Measurements from ENCODE around the gene MPPED2.
A peak's percentile ranks its signal among the peaks of the same experiment; 100 is the strongest.

Gene MPPED2

DNA sequence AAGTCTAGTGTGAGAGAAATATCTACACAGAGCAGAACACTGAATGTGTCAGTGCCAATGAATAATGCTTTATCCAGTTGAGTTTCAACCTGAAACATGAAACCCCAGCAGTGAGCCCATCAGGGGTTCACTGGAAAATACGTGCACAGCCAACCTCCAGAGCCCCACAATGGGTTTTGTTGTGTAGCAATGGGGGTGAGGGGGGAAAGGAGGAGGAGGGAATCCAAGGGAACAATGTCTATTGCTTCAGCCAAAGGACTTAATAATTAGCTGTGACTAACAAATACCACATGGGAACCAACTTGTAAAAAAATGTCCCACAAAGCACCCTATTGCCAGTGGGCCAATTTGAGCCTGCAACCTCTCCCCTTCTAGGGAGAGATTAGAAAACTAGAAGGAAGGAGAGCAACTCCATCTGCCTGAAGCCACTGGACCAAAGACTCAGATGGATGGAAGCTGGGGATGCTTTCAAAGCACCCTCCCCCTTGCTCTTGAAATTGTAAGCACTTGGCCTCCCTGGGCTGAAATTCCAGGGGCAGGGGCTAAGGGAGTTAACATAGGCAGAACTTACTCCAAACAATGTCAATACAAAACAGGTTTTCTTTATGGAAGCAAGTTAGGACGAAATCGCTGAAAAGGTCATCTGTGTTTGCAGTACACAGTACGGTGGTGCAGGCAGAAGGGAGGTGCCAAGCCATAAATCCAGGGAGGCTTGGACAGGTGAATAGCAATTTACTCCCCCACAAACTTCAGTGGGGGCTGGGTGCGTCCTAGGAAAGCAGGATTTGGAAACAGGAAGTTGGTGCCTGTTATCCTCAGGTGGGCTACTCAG lies 163.5 kb downstream of the MPPED2 start:
- DNase-seq (ENCODE audit: low spot score) = no peak

DNA sequence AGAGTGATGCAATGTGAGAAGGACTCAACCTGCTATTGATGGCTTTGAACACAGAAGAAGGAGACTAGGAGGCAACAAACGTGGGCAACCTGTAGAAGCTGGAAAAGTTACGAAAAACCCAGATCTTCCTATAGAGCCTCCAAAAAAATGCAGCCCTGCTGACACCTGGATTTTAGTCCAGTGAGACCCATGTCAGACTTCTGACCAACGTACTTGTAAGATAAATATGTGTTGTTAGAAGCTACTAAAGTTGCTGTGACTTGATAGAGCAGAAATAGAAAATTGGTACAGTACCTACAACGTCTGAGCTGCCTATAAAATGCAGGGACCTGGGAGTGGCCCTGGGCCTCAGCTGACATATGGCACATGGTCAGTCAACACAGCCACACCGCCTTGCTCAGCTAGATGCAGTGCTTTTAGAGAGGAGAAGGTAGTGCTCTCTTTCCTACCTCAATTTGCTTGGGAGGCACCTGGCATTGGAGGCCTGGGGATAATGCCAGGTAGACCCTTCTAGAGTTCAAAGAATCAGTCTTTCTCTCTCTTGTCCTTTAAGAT lies 165.8 kb downstream of the MPPED2 start:
- DNase-seq (ENCODE audit: low spot score) = no peak

DNA sequence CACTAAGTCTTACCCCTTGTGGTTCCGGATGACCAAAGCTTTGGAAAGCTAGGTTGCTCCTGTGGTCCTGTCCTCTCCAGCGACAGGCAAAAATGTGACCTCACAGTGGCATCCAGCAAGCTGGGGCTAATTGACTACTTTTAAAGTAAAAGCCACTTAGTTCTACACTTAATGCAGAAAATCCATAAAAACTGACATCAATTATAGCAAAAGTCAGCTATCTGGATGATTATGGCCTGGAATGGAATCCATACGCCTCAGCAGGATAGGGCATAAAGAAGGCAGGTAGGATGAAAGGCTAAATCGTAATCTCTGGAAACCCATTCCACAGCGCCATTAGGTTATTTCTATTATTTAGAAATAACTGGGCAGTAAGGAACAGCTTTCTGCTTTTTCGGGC lies 171.3 kb downstream of the MPPED2 start:
- no peak for DNase-seq (ENCODE audit: low spot score)

DNA sequence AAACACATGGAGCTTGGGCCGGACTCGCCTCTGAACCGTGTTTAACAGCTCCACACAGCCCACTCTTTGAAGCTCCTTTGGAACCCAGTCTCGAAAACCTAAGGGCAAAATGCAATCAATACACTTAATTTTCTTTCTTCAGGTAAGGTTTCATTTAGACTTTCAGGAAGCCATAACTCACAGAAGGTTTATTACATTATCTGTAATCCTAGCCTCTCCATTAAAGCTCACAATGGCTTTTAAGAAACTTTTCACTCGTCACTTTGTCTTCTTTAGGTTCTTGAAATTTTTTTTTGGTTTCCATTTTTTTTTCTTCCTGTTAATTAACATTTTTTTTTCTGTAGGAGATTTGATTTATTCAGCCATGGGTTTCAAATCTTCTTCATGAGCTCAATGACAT lies 171.9 kb downstream of the MPPED2 start:
- no peak for DNase-seq (ENCODE audit: low spot score)

DNA sequence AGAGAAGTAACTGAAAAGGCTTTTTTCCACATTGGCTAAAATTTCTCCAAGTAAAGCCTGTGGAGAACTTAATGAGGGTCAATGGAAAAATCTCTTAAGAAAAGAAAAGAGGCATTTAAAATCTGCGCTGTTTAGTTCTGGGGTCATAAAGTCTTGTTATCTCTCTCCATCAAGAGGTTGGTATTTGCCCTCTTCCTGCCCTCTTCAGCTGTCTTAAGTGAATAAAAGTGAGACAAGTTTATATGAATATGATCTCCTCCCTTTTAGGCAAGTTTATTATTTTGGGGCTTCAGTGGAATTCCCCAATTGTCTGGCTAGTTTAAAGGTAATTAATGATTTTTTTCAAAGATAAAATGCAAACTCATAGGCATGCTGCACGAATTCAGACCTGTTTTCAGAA lies 173.6 kb downstream of the MPPED2 start:
- DNase-seq (ENCODE audit: low spot score) = no peak

DNA sequence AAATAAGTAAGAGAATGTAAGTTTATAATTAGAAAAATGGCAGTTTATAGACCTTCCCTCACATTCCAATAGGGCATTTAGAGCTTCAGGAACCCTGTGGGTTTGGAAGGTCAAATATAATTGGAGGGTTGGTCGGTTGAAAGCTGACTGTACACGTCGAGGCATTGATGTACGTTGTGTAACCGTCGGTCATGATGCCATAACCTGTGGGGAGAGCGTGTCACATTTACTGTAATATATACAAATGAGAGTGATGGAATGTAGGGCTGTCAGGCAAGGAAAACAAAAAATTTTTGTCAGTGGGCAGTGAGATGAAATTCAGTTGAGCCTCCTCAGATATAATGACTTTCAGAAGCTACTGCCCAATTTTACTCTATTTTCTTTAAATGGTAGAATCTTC lies 174.8 kb downstream of the MPPED2 start:
- DNase-seq (ENCODE audit: low spot score) = no peak

DNA sequence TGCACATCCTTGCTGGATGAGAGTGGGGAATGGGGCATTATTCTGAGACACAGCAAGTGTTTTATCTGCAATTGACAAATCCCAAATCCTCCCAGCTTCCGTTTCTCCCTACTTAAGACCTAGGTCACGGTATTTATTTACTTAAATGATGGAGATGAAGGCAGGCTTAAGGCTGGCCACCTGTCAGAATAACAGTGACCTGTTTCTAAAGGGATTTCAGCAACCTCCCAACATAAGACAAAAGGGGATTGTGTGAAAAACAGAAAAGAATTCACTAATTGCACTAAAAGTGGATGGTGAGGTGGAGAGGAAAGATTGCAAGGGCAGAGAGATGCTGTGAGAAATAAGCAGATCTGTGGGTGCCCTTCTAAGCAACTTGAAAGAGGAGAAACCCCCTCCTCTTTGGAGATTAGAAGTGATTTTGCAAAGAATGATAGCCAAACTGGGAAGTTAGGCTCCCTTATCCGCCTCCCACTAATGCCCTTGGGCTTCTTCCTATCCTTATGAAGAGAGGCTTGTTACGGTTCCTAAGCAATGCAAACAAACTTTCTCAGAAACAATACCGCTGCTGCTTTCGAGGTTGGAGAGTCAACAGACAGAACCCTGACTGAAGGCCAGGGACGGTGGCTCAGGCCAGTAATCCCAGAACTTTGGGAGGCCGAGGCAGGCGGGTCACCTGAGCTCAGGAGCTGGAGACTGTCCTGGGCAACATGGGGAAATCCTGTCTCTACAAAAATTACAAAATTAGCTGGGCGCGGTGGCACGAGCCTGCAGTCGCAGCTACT lies 179.0 kb downstream of the MPPED2 start:
- no peak for DNase-seq (ENCODE audit: low spot score)

DNA sequence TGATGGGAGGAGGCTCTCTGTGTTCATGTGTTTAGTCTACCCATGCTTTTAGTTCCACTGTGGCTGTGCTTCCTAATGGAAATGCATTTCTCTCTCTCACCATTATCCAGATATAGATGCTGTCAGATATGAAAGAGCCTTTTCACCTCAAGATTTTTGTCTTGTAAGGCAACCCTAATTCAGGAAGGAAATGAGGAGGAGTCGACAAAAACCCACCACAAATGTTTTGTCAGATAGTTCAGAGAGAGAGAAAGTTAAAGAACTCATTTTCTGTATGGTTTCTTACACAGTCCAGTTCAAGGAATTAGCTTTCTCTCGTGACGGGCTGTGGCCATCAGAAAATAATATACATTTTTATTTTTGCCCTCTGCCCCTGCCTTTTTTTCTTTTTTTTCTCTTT lies 180.8 kb downstream of the MPPED2 start:
- no peak for DNase-seq (ENCODE audit: low spot score)

DNA sequence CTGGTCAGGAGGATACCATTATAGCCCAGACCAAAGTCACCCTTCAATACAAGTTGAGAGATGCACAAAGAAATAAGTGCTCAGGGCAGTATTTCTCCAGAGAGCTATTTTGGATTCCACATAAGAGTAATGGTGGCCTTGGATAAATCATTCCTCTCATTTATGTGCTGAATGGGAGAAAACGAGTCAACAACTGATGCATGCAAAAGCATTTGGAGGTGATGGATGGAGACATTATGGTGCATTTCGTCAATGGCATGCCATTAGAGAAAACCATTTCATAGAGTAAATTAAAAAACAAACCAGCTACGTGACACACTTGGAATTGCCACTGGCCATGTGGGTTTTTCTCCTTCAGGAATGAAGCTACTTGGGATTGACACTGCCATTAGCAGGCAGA lies 182.0 kb downstream of the MPPED2 start:
- no peak for DNase-seq (ENCODE audit: low spot score)

DNA sequence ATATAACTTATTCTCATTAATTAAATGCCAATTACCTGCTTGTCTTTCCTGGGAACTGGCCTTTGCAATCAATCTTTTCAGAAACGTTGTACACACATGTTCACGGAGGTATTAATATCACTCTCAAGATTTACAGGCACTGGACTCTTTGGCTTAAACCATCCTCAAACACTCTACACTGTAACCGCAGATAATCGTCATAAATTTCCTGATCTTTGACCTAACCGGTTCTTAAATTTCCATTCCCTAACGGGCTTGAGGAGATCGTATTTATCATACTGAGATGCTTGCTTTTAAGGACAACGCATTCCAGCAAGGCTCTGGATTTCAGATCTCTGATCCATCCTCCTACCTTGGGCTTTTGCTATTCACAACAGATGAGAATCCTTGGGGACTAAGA lies 190.4 kb downstream of the MPPED2 start:
- DNase-seq (ENCODE audit: low spot score) = no peak

DNA sequence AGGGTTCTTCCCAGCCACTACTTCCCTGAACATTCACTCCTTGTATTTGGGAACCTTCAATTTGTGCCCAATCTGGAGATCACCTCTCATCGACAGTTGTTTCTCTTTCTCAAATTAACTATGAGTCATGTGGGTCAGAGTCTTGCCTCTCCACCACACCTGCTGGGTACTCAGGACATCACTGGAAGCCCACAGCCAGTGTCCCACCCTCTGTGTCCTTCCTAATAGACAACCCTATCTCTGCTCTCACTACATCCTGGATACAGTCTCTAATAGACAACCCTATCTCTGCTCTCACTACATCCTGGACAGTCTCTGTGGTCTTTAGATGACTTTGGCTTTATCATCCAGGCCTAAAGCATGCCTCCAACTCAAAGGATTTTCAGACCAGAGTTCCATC lies 193.1 kb downstream of the MPPED2 start:
- no peak for DNase-seq (ENCODE audit: low spot score)

DNA sequence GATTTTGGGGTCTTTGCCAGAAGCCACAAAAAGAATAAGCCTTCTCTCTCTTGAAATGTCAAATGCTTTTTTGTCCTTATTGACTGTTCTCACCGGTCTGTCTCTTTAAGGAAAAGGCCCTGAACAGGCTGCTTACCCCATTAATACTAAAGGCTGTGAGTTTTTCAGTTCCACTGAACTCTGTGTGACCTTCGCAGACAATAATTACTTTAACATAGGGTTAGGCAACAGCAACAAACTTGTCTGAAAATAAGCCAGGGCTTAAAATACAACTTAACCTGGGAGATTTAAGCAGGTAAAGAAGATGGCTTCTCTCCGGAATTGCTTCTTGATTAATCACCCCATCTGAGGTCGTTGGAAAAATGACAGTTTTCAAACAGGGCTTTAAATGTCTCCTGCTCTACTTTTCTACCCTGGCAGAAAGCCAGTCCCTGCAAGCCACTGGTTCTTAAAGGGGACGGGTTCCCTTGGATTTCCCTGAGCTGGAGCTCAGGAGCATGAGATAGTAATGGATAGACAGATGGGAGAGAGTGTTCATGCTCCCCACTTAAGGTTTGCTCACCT lies 193.8 kb downstream of the MPPED2 start:
- DNase-seq (ENCODE audit: low spot score) = peak; percentile 14

DNA sequence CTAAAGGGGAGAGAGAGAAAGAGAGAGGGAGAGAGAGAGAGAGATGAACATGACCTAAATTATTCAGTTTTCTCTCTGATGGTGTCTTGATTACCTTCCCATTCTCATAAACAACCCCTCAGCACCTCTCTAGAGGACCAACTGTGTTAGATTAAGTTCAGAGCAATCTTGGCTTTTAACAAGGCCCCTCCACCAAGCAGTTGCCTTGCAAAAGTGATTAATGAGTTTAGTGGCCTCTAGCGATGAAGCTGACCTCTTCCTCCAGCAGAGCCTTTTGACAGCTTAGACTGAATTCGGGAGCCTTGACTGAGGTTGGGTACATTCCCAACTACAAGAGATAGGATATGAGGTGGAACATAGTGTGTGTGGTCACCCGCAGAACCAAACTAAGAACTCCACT lies 197.2 kb downstream of the MPPED2 start:
- no peak for DNase-seq (ENCODE audit: low spot score)

DNA sequence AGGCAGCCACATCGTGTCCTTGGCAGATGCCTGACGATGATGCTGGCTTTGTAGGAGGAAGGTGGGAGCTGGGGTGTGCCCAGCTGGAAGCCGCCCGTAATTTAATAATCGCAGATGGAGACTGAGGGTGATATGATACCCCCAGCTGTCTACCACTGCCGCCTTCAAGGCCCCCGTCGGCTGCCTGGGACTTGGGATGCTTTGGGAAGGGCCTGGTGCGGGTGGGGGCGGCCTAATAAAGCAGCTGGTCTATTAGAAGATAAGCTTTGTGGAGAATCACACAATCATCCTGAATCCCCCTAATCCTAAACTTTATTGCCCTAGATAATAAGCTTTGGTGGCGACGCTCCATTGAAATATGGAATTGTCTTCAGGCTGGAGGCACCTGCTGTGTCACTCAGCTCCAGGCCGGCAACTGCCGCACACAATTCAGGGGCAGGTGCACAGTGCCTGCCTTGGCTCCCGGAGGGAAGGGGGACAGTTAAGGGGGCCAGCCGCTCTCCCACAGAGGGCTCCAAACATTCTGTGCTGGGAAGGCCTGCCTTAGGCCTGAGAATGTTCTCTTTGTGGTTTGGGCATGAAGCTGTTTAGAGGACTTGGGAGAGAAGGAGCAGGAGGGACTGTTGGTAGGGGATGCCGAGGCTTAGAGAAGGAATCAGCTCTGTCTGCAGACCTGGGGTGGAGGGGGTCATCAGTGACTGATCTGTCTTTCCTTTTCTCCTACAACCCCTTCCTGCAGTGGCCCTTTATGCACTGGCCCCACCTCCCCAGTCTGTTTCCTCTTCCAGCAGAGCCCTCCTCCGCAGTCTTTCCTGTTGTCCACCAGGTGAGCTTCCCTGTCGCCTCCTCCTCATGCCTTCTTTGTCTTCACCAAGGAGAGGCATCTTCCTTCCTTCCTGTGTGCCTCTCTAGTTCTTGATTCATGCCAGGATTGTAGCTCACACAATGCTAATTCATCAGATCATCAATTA lies 198.0 kb downstream of the MPPED2 start:
- DNase-seq (ENCODE audit: low spot score) = no peak

DNA sequence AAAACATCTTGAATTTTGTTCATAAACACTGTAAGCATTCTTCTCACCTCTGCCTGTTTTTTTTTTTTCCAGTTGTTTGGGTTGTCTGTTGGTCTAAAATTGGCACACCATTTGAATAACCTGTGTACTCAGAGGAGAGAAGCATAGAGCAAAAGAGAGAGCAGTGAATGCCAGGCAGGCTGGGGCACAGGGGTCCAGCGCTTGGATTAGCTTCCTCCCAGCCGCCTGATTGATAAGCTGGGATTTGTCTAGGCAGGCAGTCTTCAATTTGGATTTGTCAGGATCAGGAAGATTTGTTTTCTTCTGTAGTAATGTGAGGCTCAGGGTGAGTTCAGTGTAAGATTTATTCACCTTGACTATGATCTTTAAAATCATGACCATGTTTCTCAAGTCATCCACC lies 204.3 kb downstream of the MPPED2 start:
- no peak for DNase-seq (ENCODE audit: low spot score)

DNA sequence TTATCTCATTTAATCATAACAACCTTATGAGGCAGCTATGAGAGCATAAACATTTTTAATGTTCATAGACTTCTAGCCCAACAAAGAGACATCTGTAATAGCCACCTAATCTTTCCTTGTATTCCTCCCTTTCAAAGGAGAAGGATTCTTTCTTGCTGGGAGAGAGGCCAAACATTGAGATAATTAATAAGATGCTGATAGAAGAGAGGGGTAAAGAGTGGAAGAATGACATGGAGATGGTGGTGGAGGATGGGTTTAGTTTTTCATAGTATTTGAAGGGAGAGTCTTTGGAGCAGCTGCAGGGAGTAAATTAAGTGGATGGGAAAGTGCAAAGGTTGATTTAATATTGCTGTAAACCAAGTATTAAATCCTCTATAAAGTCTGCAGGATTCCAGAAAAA lies 205.3 kb downstream of the MPPED2 start:
- DNase-seq (ENCODE audit: low spot score) = no peak

DNA sequence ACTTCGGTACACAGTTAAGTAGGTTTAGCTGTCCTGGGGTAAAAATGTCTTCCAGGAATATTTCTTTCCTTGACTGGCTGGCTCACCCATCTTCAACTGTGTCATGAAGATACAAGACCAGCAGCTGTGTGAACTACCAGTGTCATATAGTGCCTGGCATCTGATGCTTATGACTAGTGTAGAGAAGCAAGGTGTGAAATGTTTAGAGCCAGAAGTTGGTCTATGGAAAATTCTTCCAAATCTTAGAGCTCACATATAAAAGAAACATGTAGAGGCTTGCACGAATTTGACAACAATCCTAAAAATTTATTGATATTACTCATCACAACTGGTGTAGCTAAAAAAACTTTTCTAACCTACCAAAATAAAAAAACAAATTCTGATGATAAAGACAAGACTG lies 208.8 kb downstream of the MPPED2 start:
- no peak for DNase-seq (ENCODE audit: low spot score)

DNA sequence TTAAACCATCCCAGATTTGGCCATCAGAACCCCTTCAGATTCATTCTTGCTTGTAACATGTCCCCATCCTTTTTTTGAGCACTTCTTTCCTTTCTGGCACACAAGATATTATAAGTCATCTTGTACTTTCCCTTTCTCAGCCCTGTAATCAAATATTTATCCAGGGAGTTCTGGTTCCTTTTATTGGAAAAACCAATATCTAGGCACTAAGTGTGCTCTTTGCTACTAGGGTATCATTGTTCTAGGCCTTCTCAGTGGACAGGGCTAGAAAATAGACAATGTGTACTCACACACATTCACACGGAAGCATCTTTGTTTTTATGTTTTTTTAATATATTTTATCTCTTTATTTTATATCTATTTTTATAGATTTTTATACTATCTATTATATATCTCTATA lies 216.0 kb downstream of the MPPED2 start:
- DNase-seq (ENCODE audit: low spot score) = no peak

DNA sequence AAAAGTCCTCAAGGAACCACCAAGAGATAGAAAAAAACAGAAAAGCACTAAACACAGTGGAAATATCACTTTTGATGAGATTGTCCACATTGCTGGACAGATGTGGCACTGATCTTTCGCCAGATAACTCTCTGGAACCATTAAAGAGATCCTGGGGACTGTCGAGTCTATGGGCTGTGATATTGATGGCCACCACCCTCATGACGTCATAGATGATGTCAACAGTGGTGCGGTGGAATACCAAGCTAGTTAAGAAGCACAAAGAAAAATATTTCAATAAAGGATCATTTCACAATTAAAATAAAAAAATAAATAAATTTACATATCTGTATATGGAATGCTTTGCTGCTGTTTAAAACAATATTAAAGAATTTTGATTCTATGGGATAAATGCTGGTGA lies 217.8 kb downstream of the MPPED2 start:
- no peak for DNase-seq (ENCODE audit: low spot score)

DNA sequence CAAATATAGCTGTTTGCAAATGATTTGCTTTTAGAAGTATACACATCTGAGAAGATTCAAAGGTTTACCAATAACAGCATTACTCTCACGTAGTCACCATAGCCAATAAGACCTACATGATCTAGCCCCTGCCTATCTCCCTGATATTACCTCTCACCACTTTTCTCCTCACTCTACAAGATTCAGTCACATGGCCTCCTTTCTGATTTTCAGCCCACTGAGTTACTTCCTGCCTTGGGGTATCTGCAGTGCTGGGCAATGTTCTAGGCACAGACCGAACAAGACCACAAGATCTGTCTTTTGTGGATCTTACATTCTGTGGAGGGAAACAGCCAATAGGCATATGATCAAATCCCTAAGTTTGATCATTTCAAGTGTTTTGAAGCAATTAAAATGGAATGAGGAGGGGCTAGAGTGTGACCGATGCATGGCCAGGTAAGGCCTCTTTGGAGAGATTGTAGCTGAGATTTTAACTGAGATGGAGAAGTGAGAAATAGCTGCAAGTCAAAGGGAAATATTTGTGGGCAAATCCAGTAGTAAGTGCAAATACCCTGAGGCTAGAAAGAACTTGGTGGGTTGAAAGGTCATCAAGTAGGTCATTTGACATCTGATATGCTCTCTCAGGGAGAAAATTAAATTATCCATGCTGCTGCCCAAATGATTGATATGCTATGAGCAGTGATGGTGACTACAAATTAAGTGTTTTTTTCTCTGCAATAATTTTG lies 220.2 kb downstream of the MPPED2 start:
- DNase-seq (ENCODE audit: low spot score) = no peak
